Hepatocyte (in vitro differentiated cells): Measurements from ENCODE around the gene CCDC78. TPM values are rescaled to one million over a fixed set of nuclear protein-coding genes. Genes with fewer than 3 reads are reported as not detected.

Source experiments
- DNase-seq: peaks from one replicate; pipeline ENCODE4 v3.0.0-alpha.2; 2016; ENCODE audit warnings: low spot score
- H2AFZ ChIP-seq: fragments of 200-600 bp; sonication (generic); 2 replicates; pipeline ENCODE4 v1.6.0; 2016; ENCODE audit warnings: antibody characterized with exemption, mild to moderate bottlenecking
- H3K27ac ChIP-seq: fragments of 200-600 bp; sonication (generic); 2 replicates; pipeline ENCODE4 v1.5.1; 2016; ENCODE audit warnings: mild to moderate bottlenecking
- H3K27me3 ChIP-seq: fragments of 200-600 bp; sonication (generic); 2 replicates; pipeline ENCODE4 v1.6.1; 2016
- H3K36me3 ChIP-seq: fragments of 200-600 bp; sonication (generic); replicated peaks from 2 replicates; pipeline ENCODE4 v1.5.1; 2016; ENCODE audit warnings: low read depth; ENCODE audit not compliant: insufficient read depth
- H3K4me1 ChIP-seq: fragments of 200-600 bp; sonication (generic); 2 replicates; pipeline ENCODE4 v1.5.1; 2016; ENCODE audit warnings: mild to moderate bottlenecking, moderate library complexity; ENCODE audit not compliant: insufficient read depth
- H3K4me2 ChIP-seq: fragments of 200-600 bp; sonication (generic); 2 replicates; pipeline ENCODE4 v1.6.0; 2016
- H3K4me3 ChIP-seq: fragments of 200-600 bp; sonication (generic); 2 replicates; pipeline ENCODE4 v1.5.1; 2016; ENCODE audit warnings: mild to moderate bottlenecking
- H3K79me2 ChIP-seq: fragments of 200-600 bp; sonication (generic); 2 replicates; pipeline ENCODE4 v1.6.0; 2017; ENCODE audit warnings: mild to moderate bottlenecking
- H3K9me2 ChIP-seq: fragments of 200-600 bp; sonication (generic); replicated peaks from 2 replicates; pipeline ENCODE4 v1.6.0; 2017; ENCODE audit warnings: mild to moderate bottlenecking; ENCODE audit not compliant: insufficient read depth
- H3K9me3 ChIP-seq: fragments of 200-600 bp; sonication (generic); 2 replicates; pipeline ENCODE4 v1.5.1; 2016; ENCODE audit warnings: low read depth, mild to moderate bottlenecking
- H4K20me1 ChIP-seq: fragments of 200-600 bp; sonication (generic); 2 replicates; pipeline ENCODE4 v1.6.0; 2016; ENCODE audit warnings: mild to moderate bottlenecking; ENCODE audit not compliant: insufficient read depth, poor library complexity, severe bottlenecking
- CTCF ChIP-seq: fragments of 200-600 bp; sonication (generic); IDR thresholded peaks from 2 replicates; pipeline ENCODE4 v1.5.1; 2016; ENCODE audit warnings: antibody characterized with exemption, mild to moderate bottlenecking; ENCODE audit not compliant: poor library complexity
- EZH2 ChIP-seq: fragments of 200-600 bp; sonication (generic); IDR thresholded peaks from 2 replicates; pipeline ENCODE4 v1.6.1; 2016; ENCODE audit warnings: antibody characterized with exemption, mild to moderate bottlenecking, borderline replicate concordance
- EZH2phosphoT487 ChIP-seq: fragments of 200-600 bp; sonication (generic); IDR thresholded peaks from one replicate; pipeline ENCODE4 v1.6.1; 2018; ENCODE audit warnings: antibody characterized with exemption, mild to moderate bottlenecking, low read depth, moderate library complexity; ENCODE audit not compliant: unreplicated experiment, severe bottlenecking
- WGBS: methylation state at CpG from one replicate; pipeline ENCODE4 v1.1.6; 2016; ENCODE audit warnings: low lambda C conversion rate; ENCODE audit errors: missing lambda C conversion rate; 5-methylcytosine and 5-hydroxymethylcytosine counted together
- polyA plus RNA-seq: library from polyadenylated mRNA; unstranded; fragments of >200 nt; fragmentation: Nextera tagmentation; extraction: Ambion mirVana; gene quantifications from 2 replicates; pipeline ENCODE4 v1.2.1, GENCODE V29; 2016
- total RNA-seq: library from RNA; depleted of rRNA; stranded (reverse); fragments of >200 nt; gene quantifications from 2 replicates; pipeline ENCODE4 v1.2.3, GENCODE V29; 2014

Gene CCDC78
- 2.2 and 3.4 TPM in 2 replicates for total RNA-seq
- 5.8 and 6.8 TPM in 2 replicates for polyA plus RNA-seq

- Histone ChIP-seq H3K27me3 (peaks cover 7% of the 10 kb centered on the region), H3K9me2 (no peaks in the 10 kb centered on the region), H3K79me2 (no peaks in the 10 kb centered on the region), H3K27ac (no peak within 1 kb of the TSS), H3K4me3 (peak within 1 kb of the TSS; percentile 38), H2AFZ (peak within 1 kb of the TSS; percentile 45), H3K4me2 (peak within 1 kb of the TSS; percentile 99), H3K36me3 (no peaks in the 10 kb centered on the region), H3K9me3 (no peaks in the 10 kb centered on the region), H3K4me1 (peaks cover 20% of the 10 kb centered on the region), H4K20me1 (peaks cover 5% of the 10 kb centered on the region)
- no peak for TF ChIP-seq EZH2
- TF ChIP-seq CTCF: no peak
- no peak for TF ChIP-seq EZH2phosphoT487
- peak; percentile 74 for DNase-seq
- 5% methylated on average over 31 of the region's 88 CpGs for WGBS
Measured at GRCh38 chr16:726438-727290, at the start of gene CCDC78, which contains the start of gene HAGHL. CCDC78 (minus strand) TSS chr16:726443; CDS start chr16:726367, 76 bp downstream. HAGHL (plus strand) TSS chr16:727106; CDS start chr16:727510, 404 bp downstream.

GRCh38 chr16:775236-775796 is 49.1 kb upstream of the CCDC78 start:
- no peak for TF ChIP-seq EZH2phosphoT487
- Histone ChIP-seq H3K9me3 (no peaks in the 10 kb centered on the region), H3K4me1 (no peaks in the 10 kb centered on the region), H3K4me2 (no peak overlapping the region), H3K4me3 (no peak overlapping the region), H3K27ac (no peak overlapping the region), H2AFZ (no peak overlapping the region), H3K79me2 (no peaks in the 10 kb centered on the region), H3K36me3 (no peaks in the 10 kb centered on the region), H4K20me1 (no peaks in the 10 kb centered on the region), H3K27me3 (no peaks in the 10 kb centered on the region), H3K9me2 (no peaks in the 10 kb centered on the region)
- 91% methylated on average over 13 of the region's 36 CpGs for WGBS
- DNase-seq: no peak

GRCh38 chr16:774086-775001 is 48.1 kb upstream of the CCDC78 start:
- no peak overlapping the region for H2AFZ ChIP-seq
- H3K27me3 ChIP-seq: no peaks in the 10 kb centered on the region
- H4K20me1 ChIP-seq: no peaks in the 10 kb centered on the region
- H3K4me3 ChIP-seq: no peak overlapping the region
- H3K36me3 ChIP-seq: no peaks in the 10 kb centered on the region
- no peak overlapping the region for H3K27ac ChIP-seq
- no peak for DNase-seq
- H3K4me1 ChIP-seq: no peaks in the 10 kb centered on the region
- no peaks in the 10 kb centered on the region for H3K9me2 ChIP-seq
- H3K9me3 ChIP-seq: no peaks in the 10 kb centered on the region
- no peaks in the 10 kb centered on the region for H3K79me2 ChIP-seq
- WGBS: 94% methylated on average over 25 of the region's 46 CpGs
- H3K4me2 ChIP-seq: no peak overlapping the region
- TF ChIP-seq EZH2 (no peak), CTCF (no peak)
